Hepatocyte (in vitro differentiated cells): Measurements from ENCODE around the gene SGSM1.

Experiments used
- EZH2 ChIP-seq: fragments of 200-600 bp; sonication (generic); IDR thresholded peaks from 2 replicates; pipeline ENCODE4 v1.6.1; 2016; ENCODE audit warnings: antibody characterized with exemption, mild to moderate bottlenecking, borderline replicate concordance
- EZH2phosphoT487 ChIP-seq: fragments of 200-600 bp; sonication (generic); IDR thresholded peaks from one replicate; pipeline ENCODE4 v1.6.1; 2018; ENCODE audit warnings: antibody characterized with exemption, mild to moderate bottlenecking, low read depth, moderate library complexity; ENCODE audit not compliant: unreplicated experiment, severe bottlenecking
- TF ChIP-seq, protein P1 (sequence below): fragments of 200-600 bp; sonication (generic); IDR thresholded peaks from 2 replicates; pipeline ENCODE4 v1.5.1; 2016; ENCODE audit warnings: antibody characterized with exemption, mild to moderate bottlenecking; ENCODE audit not compliant: poor library complexity

DNA sequence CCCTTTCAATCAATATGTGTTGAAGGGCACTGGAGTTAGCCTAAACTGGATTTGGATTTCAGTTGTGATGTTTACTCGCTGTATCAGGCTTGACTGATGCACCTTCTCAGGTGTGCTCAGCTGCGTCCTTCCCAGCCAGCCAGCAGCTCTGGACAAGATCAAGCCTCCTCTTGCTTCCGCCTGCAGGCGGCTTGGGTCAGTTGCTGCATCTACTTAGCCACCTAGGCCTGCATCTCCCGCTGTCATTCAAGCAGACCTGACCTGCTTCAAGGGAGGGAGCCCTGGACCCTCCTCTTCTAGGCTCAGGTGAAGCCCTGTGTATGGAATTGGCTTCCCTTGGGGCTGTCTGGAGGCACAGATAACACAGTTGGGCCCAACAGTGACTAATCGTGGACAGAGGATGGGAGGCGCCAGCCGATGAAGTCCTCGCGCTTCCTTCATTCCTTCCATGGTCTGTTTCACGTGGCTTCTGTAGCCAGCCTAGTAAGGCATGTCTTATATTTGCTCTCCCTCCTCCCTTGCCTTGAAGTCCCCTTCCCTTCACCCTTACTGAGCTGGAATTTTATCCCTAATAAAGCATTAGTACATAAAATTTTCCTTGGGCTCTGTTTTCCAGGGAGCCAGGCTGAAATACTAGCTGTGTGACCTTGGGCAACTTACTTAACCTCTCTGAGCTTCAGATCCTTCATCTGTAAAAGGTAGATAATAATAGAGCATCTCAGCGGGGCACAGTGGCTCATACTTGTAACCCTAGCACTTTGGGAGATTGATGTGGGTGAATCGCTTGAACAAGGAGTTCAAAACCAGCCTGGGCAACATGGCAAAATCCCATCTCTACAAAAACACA is 142.6 kb downstream of the SGSM1 start:
- TF ChIP-seq, protein P1, sequence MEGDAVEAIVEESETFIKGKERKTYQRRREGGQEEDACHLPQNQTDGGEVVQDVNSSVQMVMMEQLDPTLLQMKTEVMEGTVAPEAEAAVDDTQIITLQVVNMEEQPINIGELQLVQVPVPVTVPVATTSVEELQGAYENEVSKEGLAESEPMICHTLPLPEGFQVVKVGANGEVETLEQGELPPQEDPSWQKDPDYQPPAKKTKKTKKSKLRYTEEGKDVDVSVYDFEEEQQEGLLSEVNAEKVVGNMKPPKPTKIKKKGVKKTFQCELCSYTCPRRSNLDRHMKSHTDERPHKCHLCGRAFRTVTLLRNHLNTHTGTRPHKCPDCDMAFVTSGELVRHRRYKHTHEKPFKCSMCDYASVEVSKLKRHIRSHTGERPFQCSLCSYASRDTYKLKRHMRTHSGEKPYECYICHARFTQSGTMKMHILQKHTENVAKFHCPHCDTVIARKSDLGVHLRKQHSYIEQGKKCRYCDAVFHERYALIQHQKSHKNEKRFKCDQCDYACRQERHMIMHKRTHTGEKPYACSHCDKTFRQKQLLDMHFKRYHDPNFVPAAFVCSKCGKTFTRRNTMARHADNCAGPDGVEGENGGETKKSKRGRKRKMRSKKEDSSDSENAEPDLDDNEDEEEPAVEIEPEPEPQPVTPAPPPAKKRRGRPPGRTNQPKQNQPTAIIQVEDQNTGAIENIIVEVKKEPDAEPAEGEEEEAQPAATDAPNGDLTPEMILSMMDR = no peak
- TF ChIP-seq EZH2phosphoT487 (no peak), EZH2 (no peak)
